Measurements from ENCODE around the gene TLL1.

Gene TLL1

DNA sequence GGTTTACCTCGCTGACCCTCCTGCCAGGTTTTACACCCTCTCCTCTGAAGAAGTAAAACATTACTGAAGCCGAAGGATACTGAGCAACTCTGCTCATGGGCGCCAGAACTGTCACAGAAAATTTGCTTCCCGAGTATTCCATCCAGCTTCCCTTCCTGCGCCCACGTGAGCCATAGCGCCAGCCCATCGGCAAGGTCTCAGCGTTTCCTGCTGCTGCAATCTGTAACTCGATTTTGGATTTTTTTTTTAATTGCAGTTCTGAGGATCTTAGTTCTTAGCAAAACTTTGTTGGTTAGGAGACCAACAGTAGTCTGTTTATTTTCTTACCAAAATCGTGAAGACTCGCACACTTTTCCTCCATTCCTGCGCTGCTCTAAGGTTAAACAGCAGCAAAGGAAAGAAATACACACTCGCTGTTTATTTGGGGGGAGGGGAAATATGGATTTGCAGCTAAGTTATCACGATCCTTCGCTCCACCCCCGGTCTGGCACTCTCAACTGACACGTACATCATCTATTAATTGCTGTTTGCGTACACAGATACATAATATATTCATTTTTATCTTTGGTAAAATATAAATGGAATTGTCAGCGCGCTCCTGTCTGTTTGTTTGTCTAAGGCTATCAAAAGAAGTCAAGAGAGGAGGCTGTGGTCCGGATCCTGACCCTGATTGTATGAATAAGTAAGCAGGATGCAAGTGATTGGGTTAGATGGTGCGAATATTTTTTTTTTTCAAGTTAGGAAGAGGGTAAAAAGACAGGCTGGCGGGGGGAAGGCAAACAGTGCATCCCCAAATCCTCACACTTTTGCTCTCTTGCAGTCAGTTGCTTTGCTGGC is at the start of gene TLL1:
TLL1 (plus strand) TSS at position 777 of the 837 bp plus-strand sequence. CDS start 668 bp downstream, outside the sequence.
- no peak for FAIRE-seq

DNA sequence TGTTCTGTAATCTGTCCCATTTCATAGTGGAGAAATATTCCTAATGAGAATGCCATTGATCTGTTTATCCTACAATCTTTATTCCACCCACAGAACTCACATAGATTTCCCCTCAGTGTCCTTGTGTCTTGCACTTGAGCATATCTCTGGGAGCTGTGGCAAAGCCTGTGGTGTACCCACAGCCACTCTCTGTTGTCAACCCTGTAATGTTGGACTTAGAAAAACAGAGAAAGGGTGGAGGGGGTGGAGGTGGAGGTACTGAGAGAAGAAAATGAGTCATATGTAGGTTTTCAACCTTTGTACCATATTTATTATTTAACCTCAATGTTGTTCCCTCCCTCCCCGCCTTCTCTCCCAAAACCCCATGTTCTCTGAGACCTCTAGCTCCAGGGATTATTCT is 46.9 kb upstream of the TLL1 start:
- FAIRE-seq = no peak

DNA sequence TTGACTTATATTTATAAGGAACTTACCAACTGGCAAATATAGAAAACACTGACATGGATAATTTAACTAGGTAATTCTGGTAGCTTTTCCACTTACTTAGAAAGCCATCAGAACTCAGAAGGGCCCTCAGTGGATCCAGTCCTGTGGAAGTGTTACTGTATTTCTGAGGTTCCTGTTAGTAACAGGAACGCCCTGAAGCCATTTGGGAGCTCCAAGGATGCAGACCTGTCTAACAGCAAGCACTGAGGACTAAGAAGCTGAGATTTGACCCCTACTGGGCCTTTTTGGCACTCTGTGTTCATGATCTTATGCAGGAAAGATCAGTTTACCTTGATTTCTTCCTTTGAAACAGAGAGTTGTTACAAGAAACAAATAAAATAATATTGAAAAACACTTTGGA is 46.0 kb upstream of the TLL1 start:
- no peak for FAIRE-seq

- FAIRE-seq = no peak
Observed at GRCh38 chr4:165828928-165829327, 44.1 kb upstream of the TLL1 start.

- FAIRE-seq = no peak
Observed at GRCh38 chr4:165834116-165834515, 38.9 kb upstream of the TLL1 start.

DNA sequence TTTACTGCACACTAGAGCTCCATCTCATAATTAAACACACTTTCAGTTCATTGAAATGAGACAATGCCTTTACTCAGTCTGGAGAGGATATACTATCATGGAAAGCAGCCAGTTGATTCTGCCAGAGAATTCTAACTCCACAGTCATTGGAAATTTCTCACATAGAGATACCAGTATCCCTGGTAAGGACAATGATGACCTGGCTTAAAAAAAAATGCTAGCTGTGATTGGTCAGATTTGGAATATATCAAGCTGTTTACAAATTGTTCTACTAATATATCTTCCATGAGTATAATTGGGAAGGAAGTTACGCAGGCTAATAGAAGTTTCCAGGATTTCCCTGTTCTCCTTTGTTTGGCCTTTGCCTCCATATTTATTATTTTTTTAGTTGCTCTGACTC is 34.5 kb upstream of the TLL1 start:
- FAIRE-seq = no peak

- FAIRE-seq = no peak
Observed at GRCh38 chr4:165839615-165840333, 33.3 kb upstream of the TLL1 start.

DNA sequence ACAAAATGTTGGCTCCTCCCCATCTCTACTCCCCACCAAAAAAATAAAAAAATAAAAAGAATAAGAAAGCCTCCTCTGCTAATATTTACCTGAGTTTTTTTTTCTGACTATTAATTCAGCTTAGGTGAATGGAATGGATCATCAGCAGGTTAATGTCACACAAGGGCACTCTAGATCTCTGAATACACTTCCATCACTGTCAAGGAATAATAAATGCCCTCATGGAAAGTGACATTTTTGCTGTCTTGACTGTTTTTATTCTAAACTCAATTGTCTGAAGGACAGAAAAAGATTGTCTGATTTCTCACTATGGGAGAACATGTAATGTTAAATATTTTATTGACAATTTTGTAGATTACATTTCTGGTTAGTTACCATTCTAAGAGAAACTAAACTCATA is 30.4 kb upstream of the TLL1 start:
- FAIRE-seq = no peak

GRCh38 chr4:165844161-165844560 is 28.9 kb upstream of the TLL1 start:
- no peak for FAIRE-seq

DNA sequence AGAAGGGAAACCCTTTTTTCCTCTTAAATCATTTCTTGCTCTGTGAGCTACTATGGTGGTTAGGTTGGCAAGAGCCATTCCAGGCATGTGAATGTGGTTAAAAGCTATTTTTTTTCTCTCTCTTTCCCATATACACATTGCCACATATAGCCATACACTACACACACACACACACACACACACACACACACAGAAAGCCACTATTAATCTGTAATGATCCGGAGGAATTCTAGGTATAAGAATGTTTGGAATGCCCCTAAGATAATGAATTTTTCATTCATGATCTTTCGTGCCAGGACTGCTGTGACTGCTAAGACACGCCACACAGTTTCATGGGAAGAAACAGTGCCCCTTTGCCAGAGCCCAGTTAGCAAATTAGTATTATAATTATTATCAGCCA is 21.8 kb upstream of the TLL1 start:
- no peak for FAIRE-seq

GRCh38 chr4:165855191-165855590 is 17.8 kb upstream of the TLL1 start:
- no peak for FAIRE-seq

DNA sequence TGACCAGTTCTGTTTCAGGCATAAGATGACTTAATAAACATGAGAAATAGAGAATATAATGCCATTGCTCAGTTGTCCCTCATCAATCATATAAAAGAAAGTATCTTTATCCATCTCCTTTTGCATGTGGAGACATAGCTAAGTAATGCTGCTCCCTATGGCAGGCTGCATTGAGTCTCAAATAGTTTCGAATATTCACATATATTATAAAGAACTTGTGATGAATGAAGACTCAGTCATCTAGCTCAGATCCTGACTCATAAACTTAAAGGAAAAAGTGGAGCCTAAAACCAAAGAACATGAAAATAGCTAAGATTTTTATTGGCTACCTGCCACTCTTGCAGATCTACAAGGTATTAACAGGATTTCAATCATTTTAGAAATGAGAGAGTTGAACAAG is 11.7 kb upstream of the TLL1 start:
- FAIRE-seq = no peak

- FAIRE-seq = no peak
Observed at GRCh38 chr4:165864271-165864670, 8.8 kb upstream of the TLL1 start.

GRCh38 chr4:165866019-165866650 is 6.9 kb upstream of the TLL1 start:
- no peak for FAIRE-seq

- FAIRE-seq = no peak
Observed at GRCh38 chr4:165867961-165868360, 5.1 kb upstream of the TLL1 start.

GRCh38 chr4:165873298-165874071 is 448 bp downstream of the TLL1 start:
- no peak for FAIRE-seq

DNA sequence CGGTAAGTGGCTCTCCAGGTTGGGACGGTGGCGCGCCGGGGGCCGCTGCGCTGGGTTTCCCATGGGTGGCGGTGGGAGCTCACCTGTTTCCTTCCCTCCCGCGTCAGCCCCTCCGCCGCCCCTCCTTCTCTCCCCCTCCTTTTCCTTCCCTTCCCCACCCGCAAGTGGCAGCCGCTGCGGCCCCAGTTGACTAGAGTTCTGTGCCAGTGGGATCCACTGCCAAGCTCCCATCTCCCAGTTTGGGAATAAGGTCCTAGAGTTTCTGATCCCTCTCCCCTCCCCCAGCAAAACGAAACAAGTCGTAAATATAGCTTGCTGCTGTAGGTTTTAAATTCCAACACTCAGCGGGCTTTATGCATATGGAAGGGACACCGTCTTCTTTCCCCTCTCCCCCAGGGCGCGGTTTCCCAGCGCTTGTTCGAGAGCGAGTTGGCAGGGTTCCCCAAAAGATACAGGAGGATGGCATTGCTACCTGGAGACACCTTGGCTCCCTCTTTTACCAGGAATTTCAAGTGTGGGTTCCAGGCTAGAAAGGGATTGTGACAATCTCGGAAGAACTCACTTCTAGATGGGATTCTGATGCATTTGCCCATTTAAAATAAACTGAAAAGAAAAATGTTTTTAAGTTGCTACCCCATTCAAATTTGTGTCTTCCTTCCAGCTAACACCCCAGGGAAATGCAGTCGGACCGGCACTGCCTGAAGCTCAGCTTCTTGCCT is 1.2 kb downstream of the TLL1 start:
- FAIRE-seq = no peak

- FAIRE-seq = no peak
Observed at GRCh38 chr4:165874791-165875371, 1.8 kb downstream of the TLL1 start.

DNA sequence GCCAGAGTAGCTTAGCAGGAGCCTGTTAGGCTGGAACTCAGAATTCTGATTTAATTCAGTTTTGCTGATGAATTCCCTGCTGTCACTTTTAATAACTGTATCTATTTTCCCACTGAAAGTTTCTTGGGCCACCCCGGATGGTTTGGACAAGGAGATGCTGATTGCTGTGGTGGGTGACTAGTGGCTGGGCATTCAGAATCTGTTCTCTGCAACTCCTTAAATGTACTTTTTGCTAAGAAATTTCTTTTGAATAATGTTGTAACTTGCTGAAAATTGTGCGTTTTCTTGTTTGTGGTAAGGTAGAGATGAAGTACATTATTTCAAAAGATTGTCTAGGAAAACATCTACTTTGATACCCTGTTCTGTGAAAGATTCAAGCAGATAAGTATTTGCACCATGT is 2.4 kb downstream of the TLL1 start:
- no peak for FAIRE-seq

- no peak for FAIRE-seq
Observed at GRCh38 chr4:165877286-165877685, 4.2 kb downstream of the TLL1 start.

DNA sequence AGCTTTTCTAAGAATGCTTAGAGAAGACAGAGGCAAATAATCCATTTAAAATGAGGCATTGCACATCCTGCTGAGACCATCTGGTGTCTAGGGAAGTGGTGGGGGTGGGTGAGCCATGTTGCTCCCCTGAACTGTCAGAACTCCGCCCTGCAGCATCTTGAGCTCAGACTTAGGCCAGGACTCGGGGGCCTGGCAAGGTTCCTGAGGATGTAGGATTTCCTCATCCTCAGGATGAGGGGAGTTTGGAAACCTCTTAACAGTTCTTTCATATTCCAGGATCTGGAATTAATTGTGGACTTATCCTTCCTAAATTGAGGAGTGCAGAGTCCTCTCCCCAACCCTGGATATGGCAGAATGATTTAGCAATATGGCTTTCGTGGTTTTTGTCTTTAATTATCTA is 6.6 kb downstream of the TLL1 start:
- FAIRE-seq = no peak

DNA sequence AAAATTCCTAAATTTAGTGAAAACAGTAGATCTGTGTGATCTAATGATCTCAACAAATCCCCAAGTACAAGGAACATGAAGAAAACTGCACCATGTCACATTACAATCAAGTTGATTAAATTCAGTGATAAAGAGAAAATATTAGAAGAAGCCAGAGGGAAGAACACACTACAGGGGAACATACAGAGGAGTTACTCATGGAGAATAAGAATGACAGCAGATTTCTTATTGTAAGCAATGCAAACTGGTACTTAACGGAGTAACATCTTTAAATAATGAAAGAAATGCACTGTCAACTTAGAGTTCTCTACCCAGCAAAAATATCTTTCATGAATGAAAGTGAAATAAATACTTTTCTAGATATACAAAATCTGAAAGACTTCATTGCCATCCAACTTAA is 21.1 kb downstream of the TLL1 start:
- FAIRE-seq = no peak

Data from colon (tissue), 2 donors.